Heart left ventricle (tissue), 16 donors: ENCODE data around the gene OR52B4. TPM values are rescaled to one million over a fixed set of nuclear protein-coding genes. Genes with fewer than 3 reads are reported as not detected.
"Not testable (repeated sequence)": the region's sequence is repeated elsewhere in the genome, so short reads cannot be mapped to it uniquely, and the experiment has no call there.

Experiments
- ATAC-seq, 4 donors: fragments of 200-7000 bp; cut with Tn5 transposase; one replicate each; pipeline ENCODE4 v1.9.1; 2020 to 2022; ENCODE audit warnings: moderate library complexity in 4 of 4, mild to moderate bottlenecking in 3 of 4, moderate number of reproducible peaks in 1 of 4
- DNase-seq, 5 donors: peaks; one replicate each; pipeline ENCODE4 v3.0.0-alpha.2; 2020
- H3K27ac ChIP-seq, 12 donors: fragments of 200-600 bp; sonication (generic) in 4 of 12; one replicate each; pipeline versions ENCODE4 v1.5.0 to v1.8.0; 2016 to 2022; ENCODE audit warnings: mild to moderate bottlenecking in 2 of 12
- H3K27me3 ChIP-seq, 9 donors: fragments of 200-600 bp; sonication (generic) in 2 of 9; one replicate each; pipeline versions ENCODE4 v1.5.1 to v1.8.0; 2016 to 2022; ENCODE audit warnings: mild to moderate bottlenecking in 3 of 9
- H3K36me3 ChIP-seq, 9 donors: fragments of 200-600 bp; sonication (generic) in 2 of 9; one replicate each; pipeline versions ENCODE4 v1.5.0 to v1.8.0; 2018 to 2022; ENCODE audit warnings: mild to moderate bottlenecking in 2 of 9
- H3K4me1 ChIP-seq, 12 donors: fragments of 200-600 bp; sonication (generic) in 4 of 12; one replicate each; pipeline versions ENCODE4 v1.5.0 to v1.8.0; 2016 to 2022; ENCODE audit warnings: mild to moderate bottlenecking in 3 of 12
- H3K4me3 ChIP-seq, 12 donors: fragments of 200-600 bp; sonication (generic) in 4 of 12; one replicate each; pipeline versions ENCODE4 v1.5.0 to v1.8.0; 2017 to 2022; ENCODE audit warnings: mild to moderate bottlenecking in 9 of 12, moderate library complexity in 4 of 12
- H3K9me3 ChIP-seq, 12 donors: fragments of 200-600 bp; sonication (generic) in 4 of 12; one replicate each; pipeline versions ENCODE4 v1.5.0 to v1.8.0; 2016 to 2022; ENCODE audit warnings: mild to moderate bottlenecking in 1 of 12
- CTCF ChIP-seq, 12 donors: fragments of 200-600 bp; sonication (generic) in 4 of 12; IDR thresholded peaks; one replicate each; pipeline versions ENCODE4 v1.5.0 to v1.8.0; 2018 to 2022; ENCODE audit warnings: antibody characterized with exemption in 12 of 12, mild to moderate bottlenecking in 5 of 12
- POLR2A ChIP-seq, 2 donors: fragments of 450-650 bp; IDR thresholded peaks; one replicate each; pipeline ENCODE4 v1.6.1; 2017; ENCODE audit warnings: antibody characterized with exemption in 2 of 2, mild to moderate bottlenecking in 2 of 2, moderate library complexity in 2 of 2
- WGBS, 4 donors: extraction: QIAGEN DNeasy Blood & Tissue Kit in 2 of 4; methylation state at CpG; one replicate each; pipeline versions ENCODE4 v1.1.5 to v1.1.7; 2013 to 2018; 5-methylcytosine and 5-hydroxymethylcytosine counted together
- intact Hi-C, 10 donors: fragments of 100-400 bp; cut with DNase I; formaldehyde crosslinking; loops; one replicate each; pipeline versions ENCODE4 v1.11.1 to v1.14.2; 2022
- polyA plus RNA-seq, 2 donors: library from polyadenylated mRNA; stranded (reverse); fragments of 200-250 nt; gene quantifications; one replicate each; pipeline ENCODE4 v1.2.3, GENCODE V29; 2013
- total RNA-seq, 9 donors: library from RNA; depleted of rRNA in 2 of 9; stranded (reverse); fragments of >200 nt in 2 of 9; fragmentation: NEBNext Ultra II Directional in 3 of 9; extraction: Animal tissue kit (Norgen Biotek cat#: 25700) in 3 of 9; gene quantifications; one replicate each; pipeline versions ENCODE4 v1.1.0 to v1.2.4, GENCODE V29; 2016 to 2023
- donor health status: ischemic (EF 13 %, LVEDD 7.1; RV severe dilation, severe dysfunction).
- donor health status: healthy with polysubstance abuse.
- donor health status: DM: no; HTN: yes; CAD: no.
- donor health status: DM: no; HTN: no; CAD: no.
- donor health status: ischemic (EF 25% LVEDD 6.9; RV normal size, moderate dysfunction).
- donor health status: ischemic (EF 25% LVEDD 5.7; RV mildly dilated, moderate dysfunction).
- donor health status: healthy.
- donor health status: DM: yes; HTN: yes; CAD: no.
- donor health status: ischemic (EF 35%, LVEDD 5.7; RV mildly dilated, moderate dysfunction).
- donor health status: nonischemic (EF 11% LVEDD 7.7; RV severe dilation, severe dysfunction).
- donor health status: DM: yes; HTN: yes; CAD: no.
- donor health status: PGD.
- donor health status: ischemic (EF 29% LVEDD 5.4; RV normal size, mild dysfunction).
- donor health status: nonischemic (EF 23%, LVEDD 6.1; RV moderate dilation, normal function).

The OR52B4 gene
- total and polyA plus RNA-seq, 11 donors: not detected

DNA sequence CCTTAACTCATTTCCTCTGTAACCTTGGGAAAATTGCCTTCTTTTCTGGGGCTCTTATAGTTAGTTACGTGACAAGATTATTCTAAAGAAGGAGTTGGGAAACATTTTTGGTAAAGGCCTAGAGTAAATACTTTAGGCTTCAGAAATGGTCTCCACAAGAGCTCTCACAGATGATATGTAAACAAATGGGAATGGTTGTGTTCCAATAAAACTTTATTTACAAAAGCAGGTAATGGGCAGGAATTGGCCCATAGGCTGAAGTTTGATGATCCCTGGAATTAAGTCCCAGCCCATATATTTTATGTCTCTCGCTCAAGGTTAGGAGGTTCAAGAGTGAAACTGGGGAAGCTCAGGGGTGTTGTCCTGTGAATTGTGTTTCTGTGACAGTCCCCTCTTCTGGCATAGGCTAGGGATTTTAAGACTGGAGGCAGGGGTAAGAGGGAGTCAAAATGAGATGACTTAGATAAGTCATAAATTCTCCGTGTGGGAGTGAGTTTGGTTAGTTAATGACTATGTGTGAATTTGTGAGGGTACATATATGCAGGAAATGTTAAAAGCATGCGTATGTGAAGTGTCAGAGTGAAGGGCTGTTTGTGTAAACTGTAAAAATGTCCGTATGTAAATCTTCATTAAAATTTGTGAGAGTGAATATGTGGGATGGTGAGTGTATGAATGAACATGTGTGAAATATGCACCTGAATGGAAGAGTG lies 7.4 kb upstream of the OR52B4 start:
- intact Hi-C loops: no loop called here
- Histone ChIP-seq H3K4me3 (no peak overlapping the region), H3K27ac (no peak overlapping the region), H3K9me3 (peaks cover 0 to 3% (median 0%) of the 10 kb centered on the region in 12 donors), H3K4me1 (no peaks in the 10 kb centered on the region), H3K27me3 (no peaks in the 10 kb centered on the region), H3K36me3 (no peaks in the 10 kb centered on the region)
- DNase-seq: no peak
- WGBS, 4 donors: 80 to 85% (median 84%) methylated on average over 5 of the region's 5 CpGs
- ATAC-seq: no peak
- TF ChIP-seq CTCF (IDR thresholded peaks at IDR 0.05): no peak

DNA sequence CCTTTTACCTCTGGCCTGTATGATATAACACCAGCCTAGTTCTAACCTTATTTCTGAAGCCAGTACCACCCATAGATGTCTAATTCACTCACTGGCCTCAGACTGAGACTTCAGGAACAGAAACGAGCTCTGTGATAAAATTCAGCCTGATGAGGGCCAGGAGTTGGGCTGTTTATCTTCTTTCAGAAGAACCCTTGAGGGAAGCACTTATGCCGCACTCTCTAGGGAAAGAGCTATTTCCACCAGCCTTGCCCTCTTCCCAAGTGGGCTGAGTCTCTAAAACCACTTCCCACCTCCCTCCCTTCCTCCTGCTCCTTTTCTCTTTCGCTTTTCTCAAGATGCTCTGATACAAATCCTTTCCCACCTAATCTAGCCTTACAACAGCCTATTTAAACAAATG lies 2.0 kb upstream of the OR52B4 start:
- no peak overlapping the region for H3K4me3 ChIP-seq
- DNase-seq: no peak
- H3K27ac ChIP-seq: no peak overlapping the region
- 39 to 63% (median 53%) methylated on average over 3 of the region's 3 CpGs for WGBS, 4 donors
- peaks cover 0 to 3% (median 0%) of the 10 kb centered on the region in 12 donors for H3K9me3 ChIP-seq
- no peak for ATAC-seq
- no peak for TF ChIP-seq CTCF (IDR thresholded peaks at IDR 0.05)
- TF ChIP-seq POLR2A (IDR thresholded peaks at IDR 0.05): no peak
- intact Hi-C loops: no loop called here
- no peaks in the 10 kb centered on the region for H3K4me1 ChIP-seq
- no peaks in the 10 kb centered on the region for H3K27me3 ChIP-seq
- H3K36me3 ChIP-seq: no peaks in the 10 kb centered on the region

- H3K36me3 ChIP-seq, H3K4me1 ChIP-seq, H3K9me3 ChIP-seq, DNase-seq, H3K27ac ChIP-seq, intact Hi-C loops, H3K4me3 ChIP-seq, H3K27me3 ChIP-seq, ATAC-seq: not testable (repeated sequence)
- WGBS, 4 donors: 85 to 88% methylated on average over 1 of the region's 5 CpGs; no CpG with 5 or more reads in 2 of the 4 donors
Observed at GRCh38 chr11:4348142-4348541, 20.0 kb downstream of the OR52B4 start.

DNA sequence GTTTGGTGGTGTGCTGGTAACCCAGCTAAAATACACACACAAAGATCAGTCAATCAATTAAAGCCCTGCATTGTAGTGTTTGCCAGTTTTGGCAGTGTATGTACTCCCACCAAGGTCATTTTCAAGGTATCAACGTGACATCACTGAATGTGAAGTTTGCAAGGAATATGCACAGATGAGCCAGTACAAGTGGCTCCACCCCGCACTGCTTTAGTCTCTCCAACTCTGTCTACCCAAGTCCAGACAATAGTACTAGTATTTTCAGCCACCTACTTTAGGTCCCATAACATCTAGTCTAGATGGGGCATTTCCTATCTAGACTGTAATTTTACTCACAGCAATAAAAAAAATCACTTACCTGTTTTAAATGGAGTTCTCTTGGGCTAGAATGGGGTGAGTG lies 22.8 kb downstream of the OR52B4 start:
- WGBS, 4 donors: 61 to 87% (median 84%) methylated on average over 2 of the region's 2 CpGs
- intact Hi-C loops, DNase-seq, H3K9me3 ChIP-seq, H3K36me3 ChIP-seq, H3K27me3 ChIP-seq, H3K4me1 ChIP-seq, H3K4me3 ChIP-seq, H3K27ac ChIP-seq, ATAC-seq: not testable (repeated sequence)

DNA sequence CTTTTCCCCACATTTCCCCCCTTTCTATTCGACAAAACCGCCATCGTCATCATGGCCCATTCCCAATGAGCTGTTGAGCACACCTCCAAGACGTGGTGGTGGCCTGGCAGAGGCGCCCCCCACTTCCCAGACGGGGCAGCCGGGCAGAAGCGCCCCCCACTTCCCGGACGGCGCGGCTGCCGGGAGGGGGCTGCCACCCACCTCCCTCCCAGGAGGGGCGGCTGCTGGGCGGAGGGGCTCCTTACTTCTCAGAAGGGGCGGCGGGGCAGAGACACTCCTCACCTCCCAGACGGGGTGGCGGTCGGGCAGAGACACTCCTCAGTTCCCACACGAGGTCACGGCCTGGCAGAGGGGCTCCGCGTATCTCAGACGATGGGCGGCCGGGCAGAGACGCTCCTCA lies 33.8 kb downstream of the OR52B4 start:
- H3K27ac ChIP-seq, H3K9me3 ChIP-seq, ATAC-seq, DNase-seq, H3K36me3 ChIP-seq, H3K27me3 ChIP-seq, intact Hi-C loops, H3K4me1 ChIP-seq, H3K4me3 ChIP-seq: not testable (repeated sequence)
- WGBS, 4 donors: 93 to 98% (median 95%) methylated on average over 8 to 24 of the region's 28 CpGs; no CpG with 5 or more reads in 1 of the 4 donors

Other genes with a start within 250 kb of the OR52B4 start
- 10 to 100 TPM in 2 of 9 donors, 1 to 10 TPM in 7; 7.1 to 36.0 (median 8.5) TPM for gene TRIM21, start 25.3 kb upstream of the OR52B4 start, total RNA-seq
- gene TRIM21, start 25.3 kb upstream of the OR52B4 start, polyA plus RNA-seq: 1 to 10 TPM; 8.5 TPM
- not detected for gene OR52K2, start 80.9 kb upstream of the OR52B4 start, total RNA-seq
- gene OR52K2, start 80.9 kb upstream of the OR52B4 start, polyA plus RNA-seq: not detected
- under 1 TPM in 2 of 9 donors, not detected in 7; 0.05 TPM for gene OR52K1, start 114.3 kb upstream of the OR52B4 start, total RNA-seq
- gene OR52K1, start 114.3 kb upstream of the OR52B4 start, polyA plus RNA-seq: not detected
- gene OR52M1, start 176.8 kb upstream of the OR52B4 start, total RNA-seq: not detected
- gene OR52M1, start 176.8 kb upstream of the OR52B4 start, polyA plus RNA-seq: not detected
- gene OR52I2, start 213.4 kb upstream of the OR52B4 start, total RNA-seq: not detected
- gene OR52I2, start 213.4 kb upstream of the OR52B4 start, polyA plus RNA-seq: not detected
- not detected for gene OR52I1, start 225.7 kb upstream of the OR52B4 start, total RNA-seq
- not detected for gene OR52I1, start 225.7 kb upstream of the OR52B4 start, polyA plus RNA-seq
- 10 to 100 TPM in 5 of 9 donors, 1 to 10 TPM in 4; 7.5 to 14.1 (median 10.2) TPM for gene TRIM68, start 239.8 kb upstream of the OR52B4 start, total RNA-seq
- 1 to 10 TPM; 3.8 to 8.3 TPM for gene TRIM68, start 239.8 kb upstream of the OR52B4 start, polyA plus RNA-seq